Skin epidermis (tissue), 12 donors: ENCODE data around the gene POLR3E.
"Not testable (repeated sequence)": the region's sequence is repeated elsewhere in the genome, so short reads cannot be mapped to it uniquely, and the experiment has no call there.

ENCODE experiments used
- H3K27ac ChIP-seq, 21 experiments: fragments of 200-600 bp; sonication (generic) in 11 of 21; one replicate each; pipeline ENCODE4 v1.5.0; 2020; ENCODE audit warnings: mild to moderate bottlenecking in 3 of 21, inconsistent platforms in 2 of 21, moderate library complexity in 2 of 21
- H3K4me3 ChIP-seq, 7 experiments: fragments of 200-600 bp; sonication (generic) in 2 of 7; one replicate each; pipeline ENCODE4 v1.5.0; 2020; ENCODE audit warnings: inconsistent platforms in 2 of 7, mild to moderate bottlenecking in 2 of 7, moderate library complexity in 1 of 7

The POLR3E gene

GRCh38 chr16:22353933-22354541 is 56.8 kb downstream of the POLR3E start:
- Histone ChIP-seq H3K4me3 (no peak overlapping the region), H3K27ac (peak overlapping the region in 5 of 21 experiments; percentile 12 to 58 (median 40))

GRCh38 chr16:22355487-22355908 is 58.3 kb downstream of the POLR3E start:
- Histone ChIP-seq H3K27ac (peak overlapping the region in 1 of 21 experiments; percentile 77), H3K4me3 (no peak overlapping the region)

- Histone ChIP-seq H3K27ac (peak overlapping the region in 10 of 21 experiments; percentile 17 to 80 (median 45)), H3K4me3 (no peak overlapping the region)
Observed at GRCh38 chr16:22356930-22357634, 59.9 kb downstream of the POLR3E start.

GRCh38 chr16:22357635-22357971 is 60.4 kb downstream of the POLR3E start:
- Histone ChIP-seq H3K4me3 (no peak overlapping the region), H3K27ac (peak overlapping the region in 10 of 21 experiments; percentile 17 to 80 (median 65))

GRCh38 chr16:22358000-22358399 is 60.8 kb downstream of the POLR3E start:
- Histone ChIP-seq H3K27ac (peak overlapping the region in 9 of 21 experiments; percentile 0 to 80 (median 70)), H3K4me3 (no peak overlapping the region)

- peak overlapping the region in 2 of 21 experiments; percentile 8 to 62 for H3K27ac ChIP-seq
- no peak overlapping the region for H3K4me3 ChIP-seq
Observed at GRCh38 chr16:22359679-22360078, 62.5 kb downstream of the POLR3E start.

GRCh38 chr16:22360963-22361659 is 63.9 kb downstream of the POLR3E start:
- Histone ChIP-seq H3K27ac (peak overlapping the region in 1 of 21 experiments; percentile 7), H3K4me3 (no peak overlapping the region)

GRCh38 chr16:22364241-22364640 is 67.0 kb downstream of the POLR3E start:
- Histone ChIP-seq H3K4me3 (no peak overlapping the region), H3K27ac (no peak overlapping the region)

GRCh38 chr16:22366371-22366770 is 69.2 kb downstream of the POLR3E start:
- no peak overlapping the region for H3K27ac ChIP-seq
- H3K4me3 ChIP-seq = no peak overlapping the region

GRCh38 chr16:22366889-22367288 is 69.7 kb downstream of the POLR3E start:
- H3K27ac ChIP-seq = no peak overlapping the region
- no peak overlapping the region for H3K4me3 ChIP-seq

- H3K27ac ChIP-seq = peak overlapping the region in 1 of 21 experiments; percentile 16
- not testable (repeated sequence) for H3K4me3 ChIP-seq
Observed at GRCh38 chr16:22368200-22368826, 71.1 kb downstream of the POLR3E start.

- H3K27ac ChIP-seq = peak overlapping the region in 9 of 21 experiments; percentile 1 to 63 (median 16)
- no peak overlapping the region for H3K4me3 ChIP-seq
Observed at GRCh38 chr16:22369221-22369811, 72.1 kb downstream of the POLR3E start.

- no peak overlapping the region for H3K4me3 ChIP-seq
- H3K27ac ChIP-seq = peak overlapping the region in 8 of 21 experiments; percentile 7 to 46 (median 24)
Observed at GRCh38 chr16:22370038-22370820, 73.0 kb downstream of the POLR3E start.

GRCh38 chr16:22372882-22373661 is 75.9 kb downstream of the POLR3E start:
- Histone ChIP-seq H3K27ac (peak overlapping the region in 16 of 21 experiments; percentile 61 to 90 (median 85)), H3K4me3 (peak overlapping the region; percentile 63 to 95 (median 72))

- H3K4me3 ChIP-seq = peak overlapping the region; percentile 63 to 95 (median 72)
- H3K27ac ChIP-seq = peak overlapping the region; percentile 61 to 90 (median 85)
Observed at GRCh38 chr16:22373662-22374310, 76.6 kb downstream of the POLR3E start.

- H3K4me3 ChIP-seq = peak within 1 kb of the TSS; percentile 63 to 95 (median 72)
- peak within 1 kb of the TSS; percentile 61 to 90 (median 85) for H3K27ac ChIP-seq
Observed at GRCh38 chr16:22374311-22375116, 77.3 kb downstream of the POLR3E start, which contains the start of gene CDR2. CDR2 (minus strand) TSS chr16:22374619; CDS start chr16:22374309, 310 bp downstream.
